Ovary (tissue), 9 donors: ENCODE results near the gene FHAD1. TPM values are rescaled to one million over a fixed set of nuclear protein-coding genes. Genes with fewer than 3 reads are reported as not detected.

ENCODE experiments used
- DNase-seq, 5 donors: peaks; one replicate each; pipeline ENCODE4 v3.0.0-alpha.2; 2019 to 2020
- H3K27ac ChIP-seq, 2 donors: fragments of 200-600 bp; one replicate each; pipeline versions ENCODE4 v1.5.1 to v1.8.0; 2019 to 2022
- H3K27me3 ChIP-seq: fragments of 200-600 bp; one replicate; pipeline ENCODE4 v1.8.0; 2022
- H3K36me3 ChIP-seq: fragments of 200-600 bp; sonication (generic); one replicate; pipeline ENCODE4 v1.5.1; 2019
- H3K4me1 ChIP-seq: one replicate; pipeline ENCODE4 v1.8.1; 2013; ENCODE audit warnings: mild to moderate bottlenecking, moderate library complexity; ENCODE audit not compliant: insufficient read depth
- H3K4me3 ChIP-seq: fragments of 200-600 bp; sonication (generic); one replicate; pipeline ENCODE4 v1.5.1; 2017
- H3K9me3 ChIP-seq, 2 donors: fragments of 200-600 bp in 1 of 2; sonication (generic) in 1 of 2; one replicate each; pipeline versions ENCODE4 v1.5.1 to v1.8.1; 2013 to 2019; ENCODE audit warnings: mild to moderate bottlenecking in 1 of 2, moderate library complexity in 1 of 2
- CTCF ChIP-seq, 3 donors: fragments of 450-650 bp in 2 of 3; fragments of 200-600 bp in 1 of 3; IDR thresholded peaks; one replicate each; pipeline versions ENCODE4 v1.5.1 to v1.8.0; 2016 to 2022; ENCODE audit warnings: antibody characterized with exemption in 3 of 3, mild to moderate bottlenecking in 1 of 3
- EP300 ChIP-seq: sonication (generic); formaldehyde crosslinking; IDR thresholded peaks from one replicate; pipeline ENCODE4 v1.6.1; 2017; ENCODE audit warnings: antibody characterized with exemption
- POLR2A ChIP-seq: fragments of 450-650 bp; IDR thresholded peaks from one replicate; pipeline ENCODE4 v1.6.1; 2017; ENCODE audit warnings: antibody characterized with exemption, mild to moderate bottlenecking, moderate library complexity
- WGBS, 3 donors: extraction: QIAGEN DNeasy Blood & Tissue Kit in 1 of 3; methylation state at CpG; one replicate each; pipeline versions ENCODE4 v1.1.5 to v1.1.7; 2013 to 2017; 5-methylcytosine and 5-hydroxymethylcytosine counted together
- intact Hi-C, 4 donors: fragments of 100-400 bp; cut with DNase I; formaldehyde crosslinking; loops; one replicate each; pipeline versions ENCODE4 v1.11.0 to v1.15.1; 2022 to 2023
- polyA plus RNA-seq, 2 donors: library from polyadenylated mRNA; stranded (reverse); fragments of 200-250 nt in 1 of 2; fragments of 350-450 nt in 1 of 2; fragmentation: Illumina TruSeq in 1 of 2; extraction: RNeasy Lipid Tissue Mini Kit (QIAGEN cat#74804) in 1 of 2; gene quantifications; one replicate each; pipeline ENCODE4 v1.2.3, GENCODE V29; 2013 to 2014
- total RNA-seq, 7 donors: library from RNA; depleted of rRNA in 2 of 7; stranded (reverse); fragments of >200 nt in 2 of 7; fragmentation: NEBNext Ultra II Directional in 3 of 7; extraction: Animal tissue kit (Norgen Biotek cat#: 25700) in 3 of 7; gene quantifications; one replicate each; pipeline versions ENCODE4 v1.1.0 to v1.2.4, GENCODE V29; 2016 to 2023
- donor health status: DM: no; HTN: no; CAD: no; lungs with moderate emphysema.
- donor health status: DM: no; HTN: no; CAD: no.
- donor health status: Bipolar disorder and iron deficiency.
- donor health status: DM: yes; HTN: yes; CAD: no.
- donor health status: DM: no; HTN: no; CAD: no.
- donor health status: DM: yes; HTN: yes; CAD: no.

FHAD1 gene
- total and polyA plus RNA-seq, 9 donors, result 0.40 to 23.0 (median 1.4) TPM

GRCh38 chr1:15212216-15212953 lies 34.6 kb upstream of the FHAD1 start:
- Histone ChIP-seq H3K36me3 (no peaks in the 10 kb centered on the region), H3K4me3 (no peak overlapping the region), H3K9me3 (no peaks in the 10 kb centered on the region), H3K4me1 (peaks cover 37% of the 10 kb centered on the region), H3K27me3 (no peaks in the 10 kb centered on the region), H3K27ac (peak overlapping the region; percentile 11 to 86)
- WGBS, 3 donors, result 24 to 36% (median 26%) methylated on average over 16 to 17 of the region's 17 CpGs
- no peak for TF ChIP-seq POLR2A
- TF ChIP-seq CTCF (IDR thresholded peaks at IDR 0.05), result no peak
- no peak for TF ChIP-seq EP300
- peak in 2 of 5 donors; percentile 41 to 48 for DNase-seq
- intact Hi-C loops, result loop anchor here in 2 of 4 donors (5.0 kb wide), 2 partner anchors 55 to 60 kb away; partner anchors contain the start of gene TMEM51 (in 1 of the 2)

- TF ChIP-seq EP300, result no peak
- no peak for TF ChIP-seq POLR2A
- TF ChIP-seq CTCF (IDR thresholded peaks at IDR 0.05), result no peak
- peaks cover 37% of the 10 kb centered on the region for H3K4me1 ChIP-seq
- intact Hi-C loops, result loop anchor here in 2 of 4 donors (5.0 kb wide), 2 partner anchors 56 to 61 kb away; partner anchors contain the start of gene TMEM51 (in 1 of the 2)
- peak in 1 of 5 donors; percentile 39 for DNase-seq
- H3K27ac ChIP-seq, result peak overlapping the region in 1 of 2 donors; percentile 86
- H3K4me3 ChIP-seq, result no peak overlapping the region
- H3K27me3 ChIP-seq, result no peaks in the 10 kb centered on the region
- no peaks in the 10 kb centered on the region for H3K9me3 ChIP-seq
- 34 to 38% (median 37%) methylated on average over 3 of the region's 3 CpGs for WGBS, 3 donors
- H3K36me3 ChIP-seq, result no peaks in the 10 kb centered on the region
Measured at GRCh38 chr1:15212954-15213291, 34.1 kb upstream of the FHAD1 start.

GRCh38 chr1:15213341-15213821 lies 33.6 kb upstream of the FHAD1 start:
- no peak overlapping the region for H3K4me3 ChIP-seq
- 4 to 11% (median 5%) methylated on average over 7 of the region's 7 CpGs for WGBS, 3 donors
- intact Hi-C loops, result loop anchor here in 2 of 4 donors (5.0 kb wide), 2 partner anchors 56 to 61 kb away; partner anchors contain the start of gene TMEM51 (in 1 of the 2)
- no peaks in the 10 kb centered on the region for H3K36me3 ChIP-seq
- H3K9me3 ChIP-seq, result no peaks in the 10 kb centered on the region
- H3K27me3 ChIP-seq, result no peaks in the 10 kb centered on the region
- peaks cover 37% of the 10 kb centered on the region for H3K4me1 ChIP-seq
- no peak for TF ChIP-seq POLR2A
- TF ChIP-seq EP300, result no peak
- no peak for TF ChIP-seq CTCF (IDR thresholded peaks at IDR 0.05)
- peak overlapping the region in 1 of 2 donors; percentile 86 for H3K27ac ChIP-seq
- DNase-seq, result peak in 3 of 5 donors; percentile 54 to 55 (median 55)

- intact Hi-C loops, result loop anchor here in 2 of 4 donors (5.0 kb wide), 2 partner anchors 57 to 62 kb away; partner anchors contain the start of gene TMEM51 (in 1 of the 2)
- peak overlapping the region; percentile 26 to 86 for H3K27ac ChIP-seq
- H3K9me3 ChIP-seq, result no peaks in the 10 kb centered on the region
- H3K4me1 ChIP-seq, result peaks cover 37% of the 10 kb centered on the region
- TF ChIP-seq POLR2A (no peak), CTCF (IDR thresholded peaks at IDR 0.05) (no peak), EP300 (no peak)
- peak; percentile 81 to 91 (median 83) for DNase-seq
- no peak overlapping the region for H3K4me3 ChIP-seq
- H3K27me3 ChIP-seq, result no peaks in the 10 kb centered on the region
- WGBS, 3 donors, result 5 to 7% (median 5%) methylated on average over 19 of the region's 19 CpGs
- no peaks in the 10 kb centered on the region for H3K36me3 ChIP-seq
Measured at GRCh38 chr1:15214527-15214926, 32.5 kb upstream of the FHAD1 start.
